Measurements from ENCODE around the gene TXNRD2.

GRCh38 chr22:19959587-19960490 lies 18.2 kb upstream of the TXNRD2 start:
- no peak for TF ChIP-seq CTCF (IDR thresholded peaks at IDR 0.05)
- peak in 1 of 2 donors; percentile 8 for TF ChIP-seq POLR2A (IDR thresholded peaks at IDR 0.05)
- TF ChIP-seq POLR2AphosphoS5 (IDR thresholded peaks at IDR 0.05), result no peak
